HCT116 (cell line): ENCODE measurements around the gene ARSI. TPM values are rescaled to one million over a fixed set of nuclear protein-coding genes. Genes with fewer than 3 reads are reported as not detected.

Source experiments
- ATAC-seq: fragments of 200-7000 bp; cut with Tn5 transposase; 2 replicates; pipeline ENCODE4 v1.9.1; 2020; ENCODE audit warnings: mild to moderate bottlenecking, moderate library complexity
- Bru-seq: library from RNA; stranded (reverse); fragments of 400-500 nt; gene quantifications from one replicate; lab custom pipeline; 2021; lab: Mats Ljungman, UMichigan
- BruChase-seq, 2 experiments: library from RNA; stranded (reverse); fragments of 400-500 nt; gene quantifications; one replicate each; lab custom pipeline; 2021; lab: Mats Ljungman, UMichigan
- BruUV-seq: library from RNA; stranded (reverse); fragments of 400-500 nt; replicated peaks from 2 replicates; lab custom pipeline; 2021; lab: Mats Ljungman, UMichigan
- CTCF ChIA-PET: fragments of 300-600 bp; sonication (Branson Sonifier 250); formaldehyde crosslinking; loops from one replicate; lab custom pipeline; 2021; ENCODE audit warnings: antibody characterized with exemption; lab: Charles Lee
- POLR2A ChIA-PET: fragments of 300-600, 350-600 bp; sonication (Branson Sonifier 250); formaldehyde crosslinking; loops from one replicate; lab custom pipeline; 2021; ENCODE audit warnings: antibody characterized with exemption; lab: Charles Lee
- RAD21 ChIA-PET, 2 experiments: fragments of 300-600 bp; sonication (Branson Sonifier 250); formaldehyde crosslinking; loops; one replicate each; lab custom pipeline; 2023; ENCODE audit warnings: low total read pairs in 2 of 2; ENCODE audit not compliant: uncharacterized antibody in 2 of 2, unreplicated experiment in 2 of 2, low non-redundant PET in 1 of 2; lab: Charles Lee
- DNase-seq: peaks from one replicate; pipeline ENCODE4 v3.0.0-alpha.2; 2010; ENCODE audit warnings: low read depth, low spot score
- H2AFZ ChIP-seq: fragments of 200-600 bp; shearing (Covaris generic), sonication (generic); 2 replicates; pipeline ENCODE4 v1.6.1; 2017; ENCODE audit warnings: low read depth, mixed run types, mixed read lengths, antibody characterized with exemption, low read length; ENCODE audit not compliant: poor library complexity, severe bottlenecking
- H3K27ac ChIP-seq: 2 replicates; pipeline ENCODE4 v1.5.1; 2012; ENCODE audit warnings: low read depth, low read length
- H3K27me3 ChIP-seq: fragments of 200-600 bp; sonication (generic); 2 replicates; pipeline ENCODE4 v1.6.1; 2016; ENCODE audit warnings: mixed run types, low read length, mixed read lengths; ENCODE audit not compliant: insufficient read depth
- H3K36me3 ChIP-seq, 2 experiments: fragments of 200-500 bp in 1 of 2; fragments of 200-600 bp in 1 of 2; sonication (Bioruptor generic) in 1 of 2; sonication (generic) in 1 of 2; 2 replicates each; pipeline versions ENCODE4 v1.5.1 to v1.6.1; 2014 to 2016; ENCODE audit warnings: low read length in 2 of 2, inconsistent platforms in 1 of 2, mixed read lengths in 1 of 2, mixed run types in 1 of 2; ENCODE audit not compliant: insufficient read depth in 2 of 2, control insufficient read depth in 1 of 2
- H3K4me1 ChIP-seq, 2 experiments: fragments of 200-600 bp in 1 of 2; sonication (generic) in 1 of 2; 2 replicates each; pipeline versions ENCODE4 v1.5.1 to v1.6.1; 2012 to 2017; ENCODE audit warnings: low read length in 2 of 2, inconsistent platforms in 1 of 2, mild to moderate bottlenecking in 1 of 2, mixed read lengths in 1 of 2, mixed run types in 1 of 2, moderate library complexity in 1 of 2; ENCODE audit not compliant: insufficient read depth in 2 of 2, control insufficient read depth in 1 of 2
- H3K4me2 ChIP-seq: fragments of 200-600 bp; sonication (generic); 2 replicates; pipeline ENCODE4 v1.6.1; 2017; ENCODE audit warnings: mixed run types, low read length, mixed read lengths
- H3K4me3 ChIP-seq, 2 experiments: fragments of 200-600 bp in 1 of 2; sonication (generic) in 1 of 2; replicated peaks in 1 of 2; 2 replicates each; pipeline ENCODE4 v1.5.1; 2011 to 2016; ENCODE audit warnings: low read length in 2 of 2, control low read depth in 1 of 2, low read depth in 1 of 2, mild to moderate bottlenecking in 1 of 2, mixed read lengths in 1 of 2, mixed run types in 1 of 2
- H3K79me2 ChIP-seq: fragments of 200-600 bp; sonication (generic); 2 replicates; pipeline ENCODE4 v1.6.1; 2017; ENCODE audit warnings: mild to moderate bottlenecking, mixed run types, low read length, moderate library complexity, mixed read lengths; ENCODE audit not compliant: insufficient read depth
- H3K9ac ChIP-seq: fragments of 200-600 bp; sonication (generic); 2 replicates; pipeline ENCODE4 v1.6.1; 2016; ENCODE audit warnings: low read length, mixed read lengths
- H3K9me2 ChIP-seq: fragments of 200-600 bp; sonication (generic), shearing (Covaris generic); 2 replicates; pipeline ENCODE4 v1.6.1; 2017; ENCODE audit warnings: mixed run types, mild to moderate bottlenecking, moderate library complexity; ENCODE audit not compliant: insufficient read depth
- H3K9me3 ChIP-seq, 2 experiments: fragments of 200-500 bp in 1 of 2; fragments of 200-600 bp in 1 of 2; sonication (Bioruptor generic) in 1 of 2; sonication (generic) in 1 of 2; 2 replicates each; pipeline ENCODE4 v1.6.1; 2014 to 2017; ENCODE audit warnings: low read length in 2 of 2, mixed read lengths in 2 of 2, inconsistent platforms in 1 of 2, low read depth in 1 of 2, mild to moderate bottlenecking in 1 of 2, mixed run types in 1 of 2, moderate library complexity in 1 of 2; ENCODE audit not compliant: control insufficient read depth in 1 of 2, insufficient read depth in 1 of 2
- H4K20me1 ChIP-seq: fragments of 200-600 bp; sonication (generic), shearing (Covaris generic); 2 replicates; pipeline ENCODE4 v1.6.1; 2017; ENCODE audit warnings: mixed run types, mild to moderate bottlenecking, moderate library complexity; ENCODE audit not compliant: insufficient read depth
- EZH2phosphoT487 ChIP-seq: fragments of 200-600 bp; IDR thresholded peaks from 2 replicates; pipeline ENCODE4 v1.6.1; 2018; ENCODE audit warnings: antibody characterized with exemption, borderline replicate concordance
- RAD21 ChIP-seq: IDR thresholded peaks from 2 replicates; pipeline ENCODE4 v1.6.1; 2012; ENCODE audit warnings: low read depth, mild to moderate bottlenecking
- YY1 ChIP-seq: IDR thresholded peaks from 2 replicates; pipeline ENCODE4 v1.6.1; 2011; ENCODE audit warnings: low read length, low read depth, moderate library complexity, mild to moderate bottlenecking; ENCODE audit not compliant: insufficient replicate concordance; ENCODE audit errors: extremely low read depth
- ZFX ChIP-seq: fragments of 450-650 bp; IDR thresholded peaks from 2 replicates; pipeline ENCODE4 v1.6.1; 2017
- intact Hi-C: fragments of 100-400 bp; cut with micrococcal nuclease; formaldehyde crosslinking; loops from 2 replicates; pipeline ENCODE4 v1.10.0; 2022
- long read RNA-seq: library from polyadenylated mRNA; unstranded; transcript quantifications from one replicate; pipeline ENCODE4 v2.0.0, GENCODE V29; 2021; ENCODE audit not compliant: unreplicated experiment
- polyA plus RNA-seq: library from polyadenylated mRNA; unstranded; fragments of >200 nt; gene quantifications from 2 replicates; pipeline ENCODE4 v1.2.1, GENCODE V29; 2012; ENCODE audit warnings: missing spikeins
- total RNA-seq: library from RNA; stranded (reverse); gene quantifications from one replicate; pipeline ENCODE4 v1.2.1, GENCODE V29; 2021; ENCODE audit not compliant: unreplicated experiment
- TF ChIP-seq, protein P1 (sequence below): IDR thresholded peaks from 2 replicates; pipeline ENCODE4 v1.6.1; 2012
- TF ChIP-seq, protein P2 (sequence below), 3 experiments: fragments of 200-600 bp in 1 of 3; sonication (generic) in 1 of 3; IDR thresholded peaks in 2 of 3; conservative IDR thresholded peaks in 1 of 3; 2 replicates each; pipeline ENCODE4 v1.5.1; 2012 to 2017; ENCODE audit warnings: low read depth in 2 of 3, low read length in 2 of 3, antibody characterized with exemption in 1 of 3, borderline replicate concordance in 1 of 3, control low read depth in 1 of 3, mild to moderate bottlenecking in 1 of 3, mixed read lengths in 1 of 3, mixed run types in 1 of 3, moderate library complexity in 1 of 3; ENCODE audit not compliant: insufficient read depth in 1 of 3

The ARSI gene
- 0.07 TPM for total RNA-seq
- 0.04 and 0.05 TPM in 2 replicates for polyA plus RNA-seq
- percentile 2 among the genes with signal in this experiment for Bru-seq, nascent RNA
- percentile 4 among the genes with signal in this experiment for BruChase-seq, experiment 1, labeled RNA remaining after a 6-hour chase
- BruChase-seq, experiment 2, labeled RNA remaining after a 2-hour chase, result percentile 4 among the genes with signal in this experiment
- long read RNA-seq, result 0 reads

DNA sequence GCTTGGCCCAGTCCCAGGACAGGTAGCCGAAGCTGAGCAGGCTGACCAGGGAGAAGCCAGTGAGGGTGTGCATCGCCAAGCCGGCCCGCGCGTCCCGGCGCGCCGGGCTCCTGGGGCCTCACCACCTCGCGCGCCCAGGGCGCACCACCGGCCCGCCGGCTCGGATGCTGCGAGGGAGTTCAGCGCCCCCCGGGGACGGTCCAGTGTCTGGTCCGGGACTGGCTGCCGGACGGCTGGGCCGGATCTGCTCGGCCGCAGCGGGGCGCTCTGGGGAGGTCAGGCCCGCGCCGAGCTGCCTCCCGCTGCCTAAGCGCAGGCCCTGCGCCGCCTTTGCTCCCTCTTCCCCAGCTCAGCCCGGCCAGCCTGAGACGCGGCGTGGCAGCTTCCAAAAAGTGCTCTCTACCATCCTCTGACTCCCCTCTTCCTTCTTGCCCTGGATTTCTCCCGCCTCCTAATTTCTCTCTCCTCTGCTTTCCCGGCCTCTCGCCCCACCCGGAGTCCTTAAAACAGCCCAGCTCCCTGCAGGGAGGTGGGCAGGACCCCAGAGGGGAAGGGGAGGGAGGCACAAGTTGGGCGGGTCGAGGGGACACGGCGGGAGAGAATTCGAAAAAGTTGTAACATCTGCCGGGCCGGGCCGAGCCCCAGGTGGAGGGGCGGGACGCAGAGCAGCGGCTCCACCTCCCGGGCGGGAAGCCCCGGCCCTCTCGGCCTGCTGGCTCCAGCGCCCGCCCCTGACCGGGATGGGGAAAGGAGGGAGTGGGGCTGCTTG, at the start of gene ARSI:
Gene ARSI, minus strand, starts transcription at position 605 of the 769 bp plus-strand sequence. Its CDS starts 532 bp downstream, at position 73.
- H4K20me1 ChIP-seq, result no peaks in the 10 kb centered on the region
- H3K9ac ChIP-seq, result no peak within 1 kb of the TSS
- CTCF ChIA-PET, result no interaction called here
- TF ChIP-seq, protein P1, sequence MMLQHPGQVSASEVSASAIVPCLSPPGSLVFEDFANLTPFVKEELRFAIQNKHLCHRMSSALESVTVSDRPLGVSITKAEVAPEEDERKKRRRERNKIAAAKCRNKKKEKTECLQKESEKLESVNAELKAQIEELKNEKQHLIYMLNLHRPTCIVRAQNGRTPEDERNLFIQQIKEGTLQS, result no peak
- peak within 1 kb of the TSS; percentile 33; the same call in 1 of the 2 replicates for H3K4me2 ChIP-seq
- DNase-seq, result no peak
- no peak within 1 kb of the TSS for H2AFZ ChIP-seq
- H3K9me2 ChIP-seq, result no peaks in the 10 kb centered on the region
- intact Hi-C loops, result no loop called here
- H3K27ac ChIP-seq, result no peak within 1 kb of the TSS
- no peaks in the 10 kb centered on the region for H3K9me3 ChIP-seq
- no peaks in the 10 kb centered on the region for H3K79me2 ChIP-seq
- RAD21 ChIA-PET, result no interaction called here
- no peaks in the 10 kb centered on the region for H3K27me3 ChIP-seq
- no peak within 1 kb of the TSS for H3K4me3 ChIP-seq
- POLR2A ChIA-PET, result no interaction called here
- no TSS peak for BruUV-seq
- ATAC-seq, result peak; percentile 88
- H3K4me1 ChIP-seq, result peaks cover 0 to 5% of the 10 kb centered on the region in 2 experiments; a peak in 1 of 4 replicates
- no peaks in the 10 kb centered on the region for H3K36me3 ChIP-seq

DNA sequence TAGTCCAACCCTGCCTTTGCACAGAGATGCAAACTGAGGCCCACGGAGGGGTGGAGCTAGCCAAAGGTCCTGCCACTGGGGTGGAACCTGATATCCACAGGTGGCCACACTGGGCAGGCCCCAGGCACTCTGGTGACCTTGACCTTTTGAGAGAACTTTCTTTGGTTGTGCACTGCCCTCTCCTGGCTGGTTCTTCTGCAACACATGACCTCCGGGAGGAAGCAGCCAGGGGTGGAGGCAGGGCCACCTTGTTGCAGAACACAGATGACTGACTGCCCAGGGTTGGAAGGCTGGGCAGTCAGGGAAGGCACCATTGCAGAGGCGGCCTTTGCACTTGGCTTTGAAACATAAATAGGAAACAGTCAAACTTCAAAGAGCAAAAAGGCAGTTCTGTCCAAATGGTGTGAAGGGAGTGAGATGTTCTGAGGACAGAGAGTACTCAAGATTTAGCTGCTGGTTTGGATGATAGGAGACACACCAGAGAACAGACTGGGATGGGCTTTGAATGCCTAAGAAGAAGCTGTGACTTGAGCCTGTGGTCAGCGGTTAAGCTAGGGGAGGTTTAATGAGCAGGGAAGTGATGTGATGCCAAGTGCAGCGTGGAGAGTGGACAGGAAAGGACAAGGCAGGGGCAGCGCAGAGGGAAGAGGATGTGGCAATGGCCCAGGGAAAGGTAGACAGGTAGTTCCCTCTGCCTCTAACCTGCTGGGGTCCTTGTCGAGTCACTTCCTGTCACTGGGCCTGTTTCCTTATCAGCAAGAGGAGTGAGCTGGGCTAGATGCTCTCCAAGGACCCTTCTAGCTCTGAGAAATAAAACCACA, 48.0 kb upstream of the ARSI start:
- BruUV-seq, result no TSS peak
- peak overlapping the region; percentile 16 for H3K4me2 ChIP-seq
- no peaks in the 10 kb centered on the region for H4K20me1 ChIP-seq
- no peaks in the 10 kb centered on the region for H3K79me2 ChIP-seq
- no peak overlapping the region for H3K9ac ChIP-seq
- ChIA-PET CTCF (interaction anchor here (0.7 to 2.8 kb wide), 11 partner anchors 12 to 132 kb away, joined by 3 to 20 read pairs (median 4); no protein-coding TSS in a partner anchor), POLR2A (interaction anchor here (1.3 kb wide), 1 partner anchor 56 kb away, joined by 3 read pairs; no protein-coding TSS in a partner anchor), RAD21 (no interaction called here)
- no peaks in the 10 kb centered on the region for H3K36me3 ChIP-seq
- H3K27me3 ChIP-seq, result no peaks in the 10 kb centered on the region
- DNase-seq, result peak; percentile 76
- peak overlapping the region; percentile 65 for H2AFZ ChIP-seq
- no peaks in the 10 kb centered on the region for H3K9me2 ChIP-seq
- no peaks in the 10 kb centered on the region for H3K9me3 ChIP-seq
- H3K27ac ChIP-seq, result no peak overlapping the region
- peak; percentile 97 for ATAC-seq
- TF ChIP-seq YY1 (peak; percentile 21), RAD21 (peak; percentile 98), EZH2phosphoT487 (no peak), ZFX (no peak)
- TF ChIP-seq, protein P2, sequence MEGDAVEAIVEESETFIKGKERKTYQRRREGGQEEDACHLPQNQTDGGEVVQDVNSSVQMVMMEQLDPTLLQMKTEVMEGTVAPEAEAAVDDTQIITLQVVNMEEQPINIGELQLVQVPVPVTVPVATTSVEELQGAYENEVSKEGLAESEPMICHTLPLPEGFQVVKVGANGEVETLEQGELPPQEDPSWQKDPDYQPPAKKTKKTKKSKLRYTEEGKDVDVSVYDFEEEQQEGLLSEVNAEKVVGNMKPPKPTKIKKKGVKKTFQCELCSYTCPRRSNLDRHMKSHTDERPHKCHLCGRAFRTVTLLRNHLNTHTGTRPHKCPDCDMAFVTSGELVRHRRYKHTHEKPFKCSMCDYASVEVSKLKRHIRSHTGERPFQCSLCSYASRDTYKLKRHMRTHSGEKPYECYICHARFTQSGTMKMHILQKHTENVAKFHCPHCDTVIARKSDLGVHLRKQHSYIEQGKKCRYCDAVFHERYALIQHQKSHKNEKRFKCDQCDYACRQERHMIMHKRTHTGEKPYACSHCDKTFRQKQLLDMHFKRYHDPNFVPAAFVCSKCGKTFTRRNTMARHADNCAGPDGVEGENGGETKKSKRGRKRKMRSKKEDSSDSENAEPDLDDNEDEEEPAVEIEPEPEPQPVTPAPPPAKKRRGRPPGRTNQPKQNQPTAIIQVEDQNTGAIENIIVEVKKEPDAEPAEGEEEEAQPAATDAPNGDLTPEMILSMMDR (IDR thresholded peaks at IDR 0.05 in 2 of 3, conservative IDR thresholded peaks at IDR 0.05 in 1 of 3; ENCODE audit: borderline replicate concordance in 1 of 3, insufficient read depth in 1 of 3, low read depth in 2 of 3, low read length in 2 of 3), result peak; percentile 59 to 97 (median 75)
- peaks cover 3 to 11% of the 10 kb centered on the region in 2 experiments; a peak in 2 of 4 replicates for H3K4me1 ChIP-seq
- intact Hi-C loops, result loop anchor here (1.0 to 10.0 kb wide), 5 partner anchors 78 to 346 kb away; partner anchors contain the start of genes HMGXB3 and TIGD6
- no peak overlapping the region for H3K4me3 ChIP-seq
